SKM-1 (cell line): ENCODE results near the gene TMEM89.

ENCODE experiments used
- DNase-seq: peaks from one replicate; lab custom pipeline; 2025; ENCODE audit not compliant: unreplicated experiment; lab: John Stamatoyannopoulos, UW

The TMEM89 gene

GRCh38 chr3:48591436-48591835 is 30.1 kb downstream of the TMEM89 start:
- DNase-seq, result no peak

DNA sequence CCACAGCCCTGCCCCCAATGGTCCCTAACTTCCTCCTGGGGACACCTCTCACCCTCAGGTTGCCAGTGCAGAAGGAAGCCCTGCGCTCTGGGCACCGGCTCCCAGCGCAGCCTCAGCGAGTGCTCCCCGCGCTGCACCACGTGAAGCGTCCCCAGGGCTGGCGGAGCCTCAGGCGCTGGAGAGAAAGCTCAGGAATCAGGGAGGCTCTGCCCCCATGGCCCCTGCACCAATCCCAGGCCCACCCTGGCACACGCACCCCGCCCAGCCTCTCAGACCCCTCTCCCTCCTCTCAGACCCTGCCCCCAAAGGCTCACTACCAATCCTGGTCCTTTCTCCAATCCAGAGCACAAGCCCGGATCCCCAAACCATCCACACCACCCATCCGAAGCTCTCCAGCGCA is 33.3 kb downstream of the TMEM89 start:
- DNase-seq, result no peak

DNA sequence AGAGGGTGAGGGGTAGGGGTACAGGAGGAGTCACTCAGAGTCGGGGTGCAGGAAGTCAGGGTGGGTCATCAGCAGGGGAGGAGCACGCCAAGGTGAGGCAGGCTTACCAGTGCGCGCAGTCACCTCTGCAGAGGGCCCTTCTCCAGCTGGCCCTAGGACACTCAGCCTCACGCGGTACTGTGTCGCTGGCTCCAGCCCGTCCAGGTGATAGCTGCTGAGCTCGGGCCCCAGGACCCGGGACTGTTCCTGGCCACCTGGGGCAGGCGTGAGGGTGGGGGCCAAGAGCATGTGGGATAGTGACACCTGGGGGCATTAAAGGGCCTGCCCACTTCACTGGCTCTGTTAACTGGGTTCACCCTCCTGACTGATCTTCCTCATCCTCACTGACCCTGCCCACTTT is 33.9 kb downstream of the TMEM89 start:
- DNase-seq, result no peak

- DNase-seq, result no peak
These were observed 36.2 kb downstream of the TMEM89 start for GRCh38 chr3:48585411-48585810.

DNA sequence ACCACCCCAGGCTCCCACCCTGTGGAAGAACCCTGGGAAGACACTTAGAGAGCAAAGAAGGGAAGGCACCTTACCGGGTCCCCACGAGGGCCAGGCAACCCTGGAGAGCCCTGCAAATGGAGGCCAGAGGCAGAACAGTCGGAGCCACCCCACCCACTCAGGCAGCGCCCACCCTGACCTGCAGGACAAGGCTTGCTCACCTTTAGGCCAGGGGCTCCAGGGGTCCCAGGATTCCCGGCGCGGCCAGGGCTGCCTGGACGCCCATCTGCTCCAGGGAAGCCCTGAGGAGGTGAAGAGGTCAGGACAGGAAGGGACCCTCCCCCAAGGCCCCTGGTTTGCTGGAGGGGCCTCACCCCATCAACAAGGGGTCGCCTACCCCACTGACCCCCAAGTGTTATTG is 36.7 kb downstream of the TMEM89 start:
- no peak for DNase-seq

DNA sequence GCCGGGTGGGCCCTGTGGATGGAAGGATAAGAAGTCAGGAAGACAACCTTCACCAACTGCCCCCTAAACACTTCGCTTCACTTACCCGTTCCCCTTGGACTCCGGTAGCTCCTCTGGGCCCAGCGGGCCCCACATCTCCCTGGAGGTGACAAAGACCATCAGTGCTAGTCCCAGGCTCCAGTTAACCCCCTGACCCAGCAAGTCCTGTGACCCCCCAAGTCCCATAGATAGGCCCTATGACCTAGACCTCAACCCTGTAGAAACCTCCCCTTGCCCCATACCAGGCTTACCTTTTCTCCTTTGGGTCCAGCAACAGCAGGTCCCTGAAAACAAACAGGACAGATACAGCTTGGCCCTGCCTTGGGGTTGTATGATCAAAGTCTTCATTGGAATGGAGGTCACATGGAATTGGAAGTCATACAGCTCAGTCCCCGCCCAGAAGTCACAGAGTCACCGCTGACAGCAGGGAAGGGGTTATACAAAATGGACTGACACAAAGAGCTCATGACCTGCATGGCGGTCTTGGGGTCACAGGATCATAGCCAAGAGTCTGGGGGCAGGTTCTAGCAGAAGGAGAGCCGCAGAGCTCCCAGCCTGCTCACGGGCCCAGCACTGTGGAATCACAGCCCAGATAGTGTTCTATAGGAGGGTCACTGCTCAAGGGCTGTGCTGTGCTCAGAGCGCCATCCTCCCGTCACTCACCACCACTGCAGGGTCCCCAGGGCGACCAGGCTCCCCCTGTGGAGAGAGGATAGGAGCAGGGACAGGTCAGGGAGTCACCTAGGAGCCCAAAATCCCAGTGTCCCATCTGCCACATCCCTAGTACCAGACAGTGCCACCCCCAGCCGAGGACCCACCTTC is 39.7 kb downstream of the TMEM89 start:
- no peak for DNase-seq

- no peak for DNase-seq
These were observed 44.9 kb downstream of the TMEM89 start for GRCh38 chr3:48576647-48577046.

- DNase-seq, result no peak
These were observed 46.2 kb downstream of the TMEM89 start for GRCh38 chr3:48575366-48575765.

- DNase-seq, result no peak
These were observed 47.5 kb downstream of the TMEM89 start for GRCh38 chr3:48573973-48574585.

DNA sequence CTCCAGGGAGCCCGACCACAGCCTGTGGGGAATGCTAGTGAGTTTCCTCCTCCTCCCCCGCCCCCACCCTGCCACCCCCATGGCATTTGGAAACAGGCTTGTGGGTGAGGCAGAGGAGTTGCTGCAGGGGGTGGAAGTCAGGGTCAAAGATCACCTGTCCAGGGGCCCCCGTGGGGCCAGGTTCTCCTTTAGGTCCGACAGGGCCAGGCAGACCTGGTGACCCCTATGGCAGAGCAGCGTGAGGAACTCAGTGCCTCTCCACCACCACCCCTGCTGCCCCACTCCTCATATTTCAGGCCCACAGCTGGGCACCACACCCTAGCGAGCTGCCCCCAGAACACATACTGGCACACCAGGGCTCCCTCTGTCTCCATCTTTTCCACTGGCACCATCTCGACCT is 49.1 kb downstream of the TMEM89 start:
- no peak for DNase-seq

DNA sequence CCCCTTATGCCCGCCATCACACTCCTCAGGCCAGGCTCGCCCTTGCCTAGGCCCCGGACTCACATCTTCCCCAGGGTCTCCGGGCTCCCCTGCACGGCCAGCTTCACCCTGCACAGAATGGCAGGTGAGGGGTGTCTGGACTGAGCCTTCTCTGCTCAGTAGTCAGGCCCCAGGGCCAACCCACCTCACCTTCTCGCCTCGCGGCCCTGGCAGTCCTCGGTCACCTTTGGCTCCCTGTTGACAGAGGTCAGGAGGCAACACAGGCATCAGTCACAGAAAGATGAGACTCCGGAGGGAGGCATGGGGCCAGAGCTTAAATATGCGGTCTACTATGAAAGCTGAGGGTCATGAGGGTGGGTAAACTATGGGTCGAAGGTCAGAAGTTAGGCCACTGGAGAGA is 49.6 kb downstream of the TMEM89 start:
- no peak for DNase-seq
